ENCODE data around the gene KIR3DL3. TPM values are rescaled to one million over a fixed set of nuclear protein-coding genes. Genes with fewer than 3 reads are reported as not detected.
A peak's percentile ranks its signal among the peaks of the same experiment; 100 is the strongest.

KIR3DL3 gene
- total and polyA plus RNA-seq, 8 donors: not detected

GRCh38 chr19:54684527-54684926, 39.7 kb upstream of the KIR3DL3 start:
- DNase-seq: no peak
- Histone ChIP-seq H3K27ac (no peak overlapping the region), H3K27me3 (no peaks in the 10 kb centered on the region), H3K9me3 (no peaks in the 10 kb centered on the region), H3K36me3 (no peaks in the 10 kb centered on the region), H3K4me1 (no peaks in the 10 kb centered on the region), H3K4me3 (no peak overlapping the region)
- intact Hi-C loops (cut with DNase I): no loop called here
- FAIRE-seq: no peak
- peak in 2 of 4 donors; percentile 30 to 77 for ATAC-seq
- WGBS, 2 donors: 22 to 30% methylated on average over 3 of the region's 3 CpGs
- TF ChIP-seq, protein P1, sequence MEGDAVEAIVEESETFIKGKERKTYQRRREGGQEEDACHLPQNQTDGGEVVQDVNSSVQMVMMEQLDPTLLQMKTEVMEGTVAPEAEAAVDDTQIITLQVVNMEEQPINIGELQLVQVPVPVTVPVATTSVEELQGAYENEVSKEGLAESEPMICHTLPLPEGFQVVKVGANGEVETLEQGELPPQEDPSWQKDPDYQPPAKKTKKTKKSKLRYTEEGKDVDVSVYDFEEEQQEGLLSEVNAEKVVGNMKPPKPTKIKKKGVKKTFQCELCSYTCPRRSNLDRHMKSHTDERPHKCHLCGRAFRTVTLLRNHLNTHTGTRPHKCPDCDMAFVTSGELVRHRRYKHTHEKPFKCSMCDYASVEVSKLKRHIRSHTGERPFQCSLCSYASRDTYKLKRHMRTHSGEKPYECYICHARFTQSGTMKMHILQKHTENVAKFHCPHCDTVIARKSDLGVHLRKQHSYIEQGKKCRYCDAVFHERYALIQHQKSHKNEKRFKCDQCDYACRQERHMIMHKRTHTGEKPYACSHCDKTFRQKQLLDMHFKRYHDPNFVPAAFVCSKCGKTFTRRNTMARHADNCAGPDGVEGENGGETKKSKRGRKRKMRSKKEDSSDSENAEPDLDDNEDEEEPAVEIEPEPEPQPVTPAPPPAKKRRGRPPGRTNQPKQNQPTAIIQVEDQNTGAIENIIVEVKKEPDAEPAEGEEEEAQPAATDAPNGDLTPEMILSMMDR (IDR thresholded peaks at IDR 0.05): no peak

DNA sequence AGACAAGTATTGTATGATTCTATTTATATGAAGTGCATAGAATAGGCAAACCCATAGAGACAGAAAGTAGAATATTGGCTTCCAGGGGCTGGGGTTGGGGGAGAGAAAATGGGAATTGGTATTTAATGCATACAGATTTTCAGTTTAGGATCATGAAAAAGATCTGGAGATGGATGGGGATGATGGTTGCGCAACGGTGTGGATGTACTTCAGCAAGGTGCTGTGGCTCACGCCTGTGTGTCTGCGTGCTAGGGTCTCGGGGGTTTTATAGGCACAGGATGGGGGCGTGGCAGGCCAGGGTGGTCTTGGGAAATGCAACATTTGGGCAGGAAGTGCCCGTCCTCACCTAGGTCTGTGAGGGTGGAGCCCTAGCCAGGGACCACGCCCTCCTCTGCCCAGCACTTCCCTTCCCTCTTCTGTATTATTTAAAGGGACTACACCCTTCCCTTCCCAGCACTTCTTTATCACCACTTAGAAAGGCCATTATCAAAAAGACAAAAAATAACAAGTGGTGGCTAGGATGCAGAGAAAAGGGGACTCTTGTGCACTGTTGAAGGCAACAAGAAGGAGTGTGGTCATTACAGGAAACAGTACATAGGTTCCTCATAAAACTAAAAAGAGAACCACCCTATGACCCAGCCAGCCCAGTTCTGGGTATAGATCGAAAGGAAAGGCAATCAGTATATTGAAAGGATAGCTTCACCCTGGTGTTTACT, 32.5 kb upstream of the KIR3DL3 start:
- H3K4me3 ChIP-seq: no peak overlapping the region
- ATAC-seq (no peak), DNase-seq (no peak), FAIRE-seq (no peak)
- H3K4me1 ChIP-seq: no peaks in the 10 kb centered on the region
- intact Hi-C loops (cut with DNase I): no loop called here
- H3K36me3 ChIP-seq: no peaks in the 10 kb centered on the region
- H3K27me3 ChIP-seq: peaks cover 0 to 5% (median 0%) of the 10 kb centered on the region in 4 donors
- no peaks in the 10 kb centered on the region for H3K9me3 ChIP-seq
- TF ChIP-seq, protein P1 (IDR thresholded peaks at IDR 0.05): no peak
- WGBS, 2 donors: 53 to 55% methylated on average over 9 of the region's 9 CpGs
- no peak overlapping the region for H3K27ac ChIP-seq

- no peak for FAIRE-seq
- intact Hi-C loops (cut with DNase I): no loop called here
- Histone ChIP-seq H3K27me3 (peaks cover 0 to 5% (median 0%) of the 10 kb centered on the region in 4 donors), H3K4me3 (no peak overlapping the region), H3K36me3 (no peaks in the 10 kb centered on the region), H3K9me3 (no peaks in the 10 kb centered on the region), H3K4me1 (no peaks in the 10 kb centered on the region), H3K27ac (no peak overlapping the region)
- WGBS, 2 donors: 38 to 42% methylated on average over 4 of the region's 4 CpGs
- DNase-seq: no peak
- ATAC-seq: no peak
- TF ChIP-seq, protein P1 (IDR thresholded peaks at IDR 0.05): no peak
These were observed 32.0 kb upstream of the KIR3DL3 start for GRCh38 chr19:54692298-54692615.

DNA sequence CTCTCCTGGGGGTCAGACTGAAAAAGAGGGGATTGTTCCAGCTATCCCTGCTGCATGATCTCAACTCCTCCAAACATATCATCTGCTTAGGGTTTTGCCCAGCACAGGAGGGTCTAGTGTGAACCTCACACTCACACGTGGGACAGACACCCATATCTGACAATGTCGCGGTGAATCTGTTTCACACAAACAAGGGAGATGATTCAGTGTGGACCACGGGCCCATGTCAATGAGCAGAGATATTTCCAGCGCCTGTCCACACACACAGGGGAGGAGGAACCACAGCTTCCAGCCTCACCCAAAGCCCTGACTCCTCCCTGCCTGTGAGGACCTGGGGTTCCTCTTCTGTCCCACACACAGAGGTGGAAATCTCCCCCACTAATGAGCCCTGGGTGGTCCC, 29.6 kb upstream of the KIR3DL3 start:
- no peak overlapping the region for H3K4me3 ChIP-seq
- DNase-seq (no peak), FAIRE-seq (no peak), ATAC-seq (no peak)
- WGBS, 2 donors: 58 to 61% methylated on average over 5 of the region's 5 CpGs
- H3K27me3 ChIP-seq: peaks cover 0 to 5% (median 0%) of the 10 kb centered on the region in 4 donors
- TF ChIP-seq, protein P1 (IDR thresholded peaks at IDR 0.05): no peak
- no peaks in the 10 kb centered on the region for H3K36me3 ChIP-seq
- H3K27ac ChIP-seq: no peak overlapping the region
- H3K9me3 ChIP-seq: no peaks in the 10 kb centered on the region
- H3K4me1 ChIP-seq: no peaks in the 10 kb centered on the region
- intact Hi-C loops (cut with DNase I): no loop called here

GRCh38 chr19:54696117-54696548, 28.1 kb upstream of the KIR3DL3 start:
- no peak overlapping the region for H3K4me3 ChIP-seq
- no peak overlapping the region for H3K27ac ChIP-seq
- peaks cover 0 to 5% (median 0%) of the 10 kb centered on the region in 4 donors for H3K27me3 ChIP-seq
- no peaks in the 10 kb centered on the region for H3K4me1 ChIP-seq
- no peaks in the 10 kb centered on the region for H3K9me3 ChIP-seq
- FAIRE-seq (no peak), DNase-seq (no peak), ATAC-seq (no peak)
- TF ChIP-seq, protein P1 (IDR thresholded peaks at IDR 0.05): no peak
- intact Hi-C loops (cut with DNase I): no loop called here
- no peaks in the 10 kb centered on the region for H3K36me3 ChIP-seq
- 46 to 61% methylated on average over 7 to 8 of the region's 8 CpGs for WGBS, 2 donors
